Fibroblast of pulmonary artery (primary cell): Measurements from ENCODE around the gene SETD1B.
"Not testable (repeated sequence)": the region's sequence is repeated elsewhere in the genome, so short reads cannot be mapped to it uniquely, and the experiment has no call there.

Experiments
- DNase-seq: peaks from one replicate; pipeline ENCODE4 v3.0.0-alpha.2; 2010; ENCODE audit warnings: low read depth
- H3K4me3 ChIP-seq: replicated peaks from 2 replicates; pipeline ENCODE4 v1.5.1; 2011; ENCODE audit warnings: low read depth, mild to moderate bottlenecking, control low read depth, low read length, moderate library complexity
- CTCF ChIP-seq: IDR thresholded peaks from 2 replicates; pipeline ENCODE4 v1.5.1; 2011; ENCODE audit warnings: mild to moderate bottlenecking, control low read depth, low read length, inconsistent platforms; ENCODE audit errors: missing control alignments

SETD1B gene

GRCh38 chr12:121839106-121839992, 35.5 kb downstream of the SETD1B start:
- peak; percentile 46 for TF ChIP-seq CTCF
- DNase-seq = peak; percentile 99
- peak overlapping the region; percentile 75 for H3K4me3 ChIP-seq

GRCh38 chr12:121839993-121840761, 36.4 kb downstream of the SETD1B start:
- DNase-seq = no peak
- TF ChIP-seq CTCF = no peak
- peak overlapping the region; percentile 75 for H3K4me3 ChIP-seq

DNA sequence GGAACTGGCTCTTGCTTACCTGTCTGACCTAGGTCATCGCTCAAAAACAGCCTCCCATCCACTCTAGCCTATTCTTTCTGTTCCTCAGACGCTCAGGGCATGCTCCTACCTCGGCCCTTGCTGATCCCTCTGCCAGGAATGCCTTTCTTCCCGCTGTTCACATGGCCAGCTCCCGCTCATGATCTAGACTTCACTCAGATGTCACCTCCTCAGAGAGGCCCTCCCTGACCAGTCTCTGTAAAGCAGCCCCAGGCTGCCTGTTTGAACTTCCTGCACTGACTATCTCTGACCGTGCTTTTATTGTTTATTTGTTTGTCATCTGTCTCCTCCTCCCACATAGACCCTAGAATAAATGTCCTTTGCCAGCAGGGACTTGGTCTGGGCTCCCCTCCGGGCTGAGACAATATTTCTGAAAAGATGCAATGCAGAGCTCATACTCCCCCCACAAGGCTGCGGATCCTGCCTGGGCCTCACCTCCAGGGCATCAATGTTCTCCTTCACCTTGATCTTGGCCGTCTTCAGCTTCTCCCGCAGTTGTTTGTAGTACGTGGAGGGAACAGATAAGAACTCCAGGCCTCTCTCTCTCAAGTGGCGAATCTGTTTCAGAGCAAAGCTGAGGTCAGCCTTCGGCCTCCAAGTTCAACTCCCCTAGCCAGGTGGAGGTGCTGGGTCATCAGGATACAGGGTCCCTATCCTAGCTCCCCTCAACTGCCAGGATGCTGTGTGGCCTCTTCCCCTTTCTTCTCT, 39.6 kb downstream of the SETD1B start:
- no peak for DNase-seq
- no peak overlapping the region for H3K4me3 ChIP-seq
- no peak for TF ChIP-seq CTCF

- no peak for DNase-seq
- H3K4me3 ChIP-seq = no peak overlapping the region
- no peak for TF ChIP-seq CTCF
Measured at GRCh38 chr12:121845701-121846100, 41.9 kb downstream of the SETD1B start.

- no peak for TF ChIP-seq CTCF
- no peak overlapping the region for H3K4me3 ChIP-seq
- no peak for DNase-seq
Measured at GRCh38 chr12:121849211-121849610, 45.4 kb downstream of the SETD1B start.

GRCh38 chr12:121849665-121850064, 45.9 kb downstream of the SETD1B start:
- H3K4me3 ChIP-seq = no peak overlapping the region
- TF ChIP-seq CTCF = no peak
- no peak for DNase-seq

- not testable (repeated sequence) for DNase-seq, H3K4me3 ChIP-seq
Measured at GRCh38 chr12:121852392-121852791, 48.6 kb downstream of the SETD1B start.
